Right lobe of liver (tissue), 4 donors: ENCODE measurements around the gene TRA2B.

Source experiments
- POLR2A ChIP-seq: fragments of 450-650 bp; IDR thresholded peaks from one replicate; pipeline ENCODE4 v1.6.1; 2017; ENCODE audit warnings: antibody characterized with exemption, mild to moderate bottlenecking
- TF ChIP-seq, protein P1 (sequence below), 4 donors: fragments of 200-600 bp in 3 of 4; fragments of 450-650 bp in 1 of 4; IDR thresholded peaks; one replicate each; pipeline versions ENCODE4 v1.5.1 to v1.8.0; 2016 to 2022; ENCODE audit warnings: antibody characterized with exemption in 4 of 4, mild to moderate bottlenecking in 2 of 4
- donor health status: DM: no; HTN: no; CAD: no.
- donor health status: DM: no; HTN: no; CAD: no.
- donor health status: DM: no; HTN: yes; CAD: no.

- TF ChIP-seq, protein P1, sequence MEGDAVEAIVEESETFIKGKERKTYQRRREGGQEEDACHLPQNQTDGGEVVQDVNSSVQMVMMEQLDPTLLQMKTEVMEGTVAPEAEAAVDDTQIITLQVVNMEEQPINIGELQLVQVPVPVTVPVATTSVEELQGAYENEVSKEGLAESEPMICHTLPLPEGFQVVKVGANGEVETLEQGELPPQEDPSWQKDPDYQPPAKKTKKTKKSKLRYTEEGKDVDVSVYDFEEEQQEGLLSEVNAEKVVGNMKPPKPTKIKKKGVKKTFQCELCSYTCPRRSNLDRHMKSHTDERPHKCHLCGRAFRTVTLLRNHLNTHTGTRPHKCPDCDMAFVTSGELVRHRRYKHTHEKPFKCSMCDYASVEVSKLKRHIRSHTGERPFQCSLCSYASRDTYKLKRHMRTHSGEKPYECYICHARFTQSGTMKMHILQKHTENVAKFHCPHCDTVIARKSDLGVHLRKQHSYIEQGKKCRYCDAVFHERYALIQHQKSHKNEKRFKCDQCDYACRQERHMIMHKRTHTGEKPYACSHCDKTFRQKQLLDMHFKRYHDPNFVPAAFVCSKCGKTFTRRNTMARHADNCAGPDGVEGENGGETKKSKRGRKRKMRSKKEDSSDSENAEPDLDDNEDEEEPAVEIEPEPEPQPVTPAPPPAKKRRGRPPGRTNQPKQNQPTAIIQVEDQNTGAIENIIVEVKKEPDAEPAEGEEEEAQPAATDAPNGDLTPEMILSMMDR (IDR thresholded peaks at IDR 0.05), result no peak
- no peak for TF ChIP-seq POLR2A
Measured at GRCh38 chr3:185935465-185936272, 2.1 kb downstream of the TRA2B start.
